HG03045 (cell line): ENCODE measurements around the gene DPH7.
"Not testable (repeated sequence)": the region's sequence is repeated elsewhere in the genome, so short reads cannot be mapped to it uniquely, and the experiment has no call there.

ENCODE experiments used
- ATAC-seq: cut with Tn5 transposase; IDR thresholded peaks from one replicate; pipeline ENCODE4 v1.9.1; 2021; ENCODE audit warnings: mild to moderate bottlenecking, moderate library complexity; ENCODE audit not compliant: unreplicated experiment

The DPH7 gene

GRCh38 chr9:137581361-137582285, 2.9 kb upstream of the DPH7 start:
- no peak for ATAC-seq

GRCh38 chr9:137580954-137581322, 2.2 kb upstream of the DPH7 start:
- no peak for ATAC-seq

- no peak for ATAC-seq
Observed at GRCh38 chr9:137580209-137580953, 1.7 kb upstream of the DPH7 start.

GRCh38 chr9:137579259-137579604, 507 bp upstream of the DPH7 start:
- no peak for ATAC-seq

GRCh38 chr9:137575716-137576411, 2.9 kb downstream of the DPH7 start:
- no peak for ATAC-seq

- ATAC-seq = no peak
Observed at GRCh38 chr9:137575364-137575715, 3.4 kb downstream of the DPH7 start.

GRCh38 chr9:137574192-137574591, 4.5 kb downstream of the DPH7 start:
- ATAC-seq = no peak

GRCh38 chr9:137570566-137570965, 8.2 kb downstream of the DPH7 start:
- no peak for ATAC-seq

- ATAC-seq = no peak
Observed at GRCh38 chr9:137569609-137570203, 9.0 kb downstream of the DPH7 start.

- ATAC-seq = not testable (repeated sequence)
Observed at GRCh38 chr9:137568445-137568844, 10.3 kb downstream of the DPH7 start.

- ATAC-seq = no peak
Observed at GRCh38 chr9:137564817-137565411, 13.8 kb downstream of the DPH7 start.

- no peak for ATAC-seq
Observed at GRCh38 chr9:137564134-137564533, 14.6 kb downstream of the DPH7 start.

GRCh38 chr9:137558127-137558526, 20.6 kb downstream of the DPH7 start:
- no peak for ATAC-seq

GRCh38 chr9:137556069-137556838, 22.5 kb downstream of the DPH7 start:
- no peak for ATAC-seq

GRCh38 chr9:137555179-137555578, 23.5 kb downstream of the DPH7 start:
- ATAC-seq = no peak

GRCh38 chr9:137554349-137554748, 24.4 kb downstream of the DPH7 start:
- ATAC-seq = no peak

- not testable (repeated sequence) for ATAC-seq
Observed at GRCh38 chr9:137553654-137554053, 25.1 kb downstream of the DPH7 start.

GRCh38 chr9:137552022-137552768, 26.5 kb downstream of the DPH7 start:
- peak; percentile 7 for ATAC-seq

GRCh38 chr9:137551264-137552021, 27.3 kb downstream of the DPH7 start, which contains the start of gene MRPL41:
MRPL41 (plus strand) TSS chr9:137551879; CDS start chr9:137552082, 203 bp downstream.
- ATAC-seq = peak; percentile 88
